Measurements from ENCODE around the gene TM7SF2. TPM values are rescaled to one million over a fixed set of nuclear protein-coding genes. Genes with fewer than 3 reads are reported as not detected.

The TM7SF2 gene
- total RNA-seq, 2 experiments from 2014 or later = 12.4 to 17.5 TPM

DNA sequence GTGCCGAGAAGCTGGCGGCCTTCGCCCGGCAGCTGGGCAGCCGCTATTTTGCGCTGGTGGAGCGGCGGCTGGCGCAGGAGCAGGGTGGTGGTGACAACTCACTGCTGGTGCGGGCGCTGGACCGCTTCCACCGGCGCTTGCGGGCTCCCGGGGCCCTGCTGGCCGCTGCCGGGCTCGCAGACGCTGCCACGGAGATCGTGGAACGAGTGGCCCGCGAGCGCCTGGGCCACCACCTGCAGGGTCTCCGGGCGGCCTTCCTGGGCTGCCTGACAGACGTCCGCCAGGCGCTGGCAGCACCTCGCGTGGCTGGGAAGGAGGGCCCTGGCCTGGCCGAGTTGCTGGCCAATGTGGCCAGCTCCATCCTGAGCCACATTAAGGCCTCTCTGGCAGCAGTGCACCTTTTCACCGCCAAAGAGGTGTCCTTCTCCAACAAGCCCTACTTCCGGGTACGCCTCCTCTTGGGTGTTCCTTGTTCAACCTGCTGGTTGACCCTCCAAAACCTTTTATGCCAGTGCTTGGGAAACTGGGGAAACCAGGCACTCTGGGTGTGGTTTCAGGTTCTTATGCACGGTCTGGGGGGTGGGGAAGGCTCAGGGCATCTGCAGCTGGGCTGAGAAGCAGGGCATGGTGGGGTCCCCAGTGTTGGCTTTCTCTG, 3.1 kb upstream of the TM7SF2 start:
- Mint-ChIP-seq H3K27ac (no peak overlapping the region), H3K27me3 (no peaks in the 10 kb centered on the region), H3K4me3 (no peak overlapping the region), H3K4me1 (ENCODE audit: low read depth) (peaks cover 31% of the 10 kb centered on the region), H3K9me3 (no peaks in the 10 kb centered on the region), H3K36me3 (ENCODE audit: low read depth) (peaks cover 14% of the 10 kb centered on the region)
- no peak for ATAC-seq
- TF ChIP-seq, protein P1, sequence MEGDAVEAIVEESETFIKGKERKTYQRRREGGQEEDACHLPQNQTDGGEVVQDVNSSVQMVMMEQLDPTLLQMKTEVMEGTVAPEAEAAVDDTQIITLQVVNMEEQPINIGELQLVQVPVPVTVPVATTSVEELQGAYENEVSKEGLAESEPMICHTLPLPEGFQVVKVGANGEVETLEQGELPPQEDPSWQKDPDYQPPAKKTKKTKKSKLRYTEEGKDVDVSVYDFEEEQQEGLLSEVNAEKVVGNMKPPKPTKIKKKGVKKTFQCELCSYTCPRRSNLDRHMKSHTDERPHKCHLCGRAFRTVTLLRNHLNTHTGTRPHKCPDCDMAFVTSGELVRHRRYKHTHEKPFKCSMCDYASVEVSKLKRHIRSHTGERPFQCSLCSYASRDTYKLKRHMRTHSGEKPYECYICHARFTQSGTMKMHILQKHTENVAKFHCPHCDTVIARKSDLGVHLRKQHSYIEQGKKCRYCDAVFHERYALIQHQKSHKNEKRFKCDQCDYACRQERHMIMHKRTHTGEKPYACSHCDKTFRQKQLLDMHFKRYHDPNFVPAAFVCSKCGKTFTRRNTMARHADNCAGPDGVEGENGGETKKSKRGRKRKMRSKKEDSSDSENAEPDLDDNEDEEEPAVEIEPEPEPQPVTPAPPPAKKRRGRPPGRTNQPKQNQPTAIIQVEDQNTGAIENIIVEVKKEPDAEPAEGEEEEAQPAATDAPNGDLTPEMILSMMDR (IDR thresholded peaks at IDR 0.05) = no peak
- ChIA-PET POLR2A (interaction anchor here (0.8 to 16.2 kb wide), 6 partner anchors 9 to 27 kb away, joined by 3 to 294 read pairs (median 8); partner anchors contain the start of genes CDCA5, FAU, MRPL49 and VPS51), CTCF (interaction anchor here (0.8 to 7.6 kb wide), 7 partner anchors 9 to 207 kb away, joined by 3 to 115 read pairs (median 5); partner anchors contain the start of genes ARL2, FAU, MRPL49 and VPS51)
- intact Hi-C loops (cut with micrococcal nuclease) = no loop called here
- DNase-seq = no peak

DNA sequence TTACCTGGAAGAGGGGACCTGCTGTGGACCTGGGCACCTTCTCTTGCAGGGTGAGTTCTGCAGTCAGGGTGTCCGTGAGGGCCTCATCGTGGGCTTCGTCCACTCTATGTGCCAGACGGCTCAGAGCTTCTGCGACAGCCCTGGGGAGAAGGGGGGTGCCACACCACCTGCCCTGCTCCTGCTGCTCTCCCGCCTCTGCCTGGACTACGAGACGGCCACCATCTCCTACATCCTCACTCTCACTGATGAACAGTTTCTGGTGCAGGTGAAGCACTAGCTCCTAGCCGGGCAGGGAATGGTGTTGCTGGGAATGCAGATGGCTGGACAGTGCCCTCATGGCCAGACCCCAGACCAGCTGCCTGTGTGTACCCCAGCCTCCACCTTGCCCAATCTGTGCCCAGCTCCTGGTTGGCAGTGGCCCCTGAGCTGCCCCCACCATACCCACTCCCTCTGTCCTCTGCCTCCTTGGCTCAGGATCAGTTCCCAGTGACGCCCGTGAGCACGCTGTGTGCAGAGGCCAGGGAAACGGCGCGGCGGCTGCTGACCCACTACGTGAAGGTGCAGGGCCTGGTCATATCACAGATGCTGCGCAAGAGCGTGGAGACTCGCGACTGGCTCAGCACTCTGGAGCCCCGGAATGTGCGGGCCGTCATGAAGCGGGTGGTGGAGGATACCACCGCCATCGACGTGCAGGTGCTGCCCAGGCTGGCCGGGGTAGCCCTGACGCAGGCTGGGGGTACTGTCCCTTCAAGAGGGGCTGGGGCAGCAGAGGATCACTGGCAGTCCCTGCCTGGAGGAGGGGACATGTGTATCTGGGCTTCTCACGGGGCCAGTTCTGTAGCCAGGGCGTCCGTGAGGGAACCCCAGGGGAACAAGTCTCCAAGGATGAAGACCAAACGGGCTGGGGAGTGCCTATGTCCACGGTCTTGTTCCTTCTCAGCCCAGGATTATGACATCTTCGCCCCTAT, 2.2 kb upstream of the TM7SF2 start:
- intact Hi-C loops (cut with micrococcal nuclease) = loop anchor here (10.0 kb wide), 1 partner anchor 95 kb away; the partner anchor contains the start of gene ARL2
- CTCF ChIA-PET = interaction anchor here (0.6 to 7.6 kb wide), 23 partner anchors 8 to 222 kb away, joined by 3 to 115 read pairs (median 5); partner anchors contain the start of genes ARL2, CAPN1, CDC42EP2 and CDCA5

DNA sequence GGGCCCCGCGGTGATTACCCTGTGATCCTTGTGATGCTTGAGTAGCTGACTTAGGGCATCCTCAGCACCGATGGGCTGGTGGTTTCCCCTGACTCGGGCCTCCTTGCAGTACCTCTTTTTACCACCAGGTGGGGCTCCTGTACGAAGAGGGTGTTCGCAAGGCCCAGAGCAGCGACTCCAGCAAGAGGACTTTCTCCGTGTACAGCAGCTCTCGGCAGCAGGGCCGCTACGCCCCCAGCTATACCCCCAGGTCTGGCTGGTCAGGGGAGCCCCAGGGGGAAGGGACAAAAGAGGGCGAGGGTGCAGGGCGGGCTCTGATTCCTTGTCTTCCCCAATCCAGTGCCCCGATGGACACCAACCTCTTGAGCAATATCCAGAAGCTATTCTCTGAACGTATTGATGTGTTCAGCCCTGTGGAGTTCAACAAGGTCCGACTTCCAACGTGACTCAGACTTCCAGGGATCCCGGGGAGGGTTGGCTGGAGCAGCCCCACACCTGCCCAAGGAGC, 1.3 kb upstream of the TM7SF2 start:
- peaks cover 34% of the 10 kb centered on the region for H3K4me1 Mint-ChIP-seq (ENCODE audit: low read depth)
- no peaks in the 10 kb centered on the region for H3K9me3 Mint-ChIP-seq
- DNase-seq (peak; percentile 98), ATAC-seq (peak; percentile 68)
- H3K27me3 Mint-ChIP-seq = no peaks in the 10 kb centered on the region
- ChIA-PET CTCF (interaction anchor here (0.6 to 7.6 kb wide), 25 partner anchors 11 to 221 kb away, joined by 3 to 115 read pairs (median 5); partner anchors contain the start of genes ARL2, CAPN1, CDC42EP2 and CDCA5), POLR2A (interaction anchor here (0.5 to 16.2 kb wide), 8 partner anchors 11 to 441 kb away, joined by 3 to 294 read pairs (median 3); partner anchors contain the start of genes ARL2, CAPN1, FAU and MRPL49)
- H3K27ac Mint-ChIP-seq = peak overlapping the region; percentile 46
- TF ChIP-seq, protein P1 (IDR thresholded peaks at IDR 0.05) = peak; percentile 95
- H3K4me3 Mint-ChIP-seq = no peak overlapping the region
- intact Hi-C loops (cut with micrococcal nuclease) = loop anchor here (10.0 kb wide), 1 partner anchor 96 kb away; the partner anchor contains the start of gene ARL2
- H3K36me3 Mint-ChIP-seq (ENCODE audit: low read depth) = peaks cover 11% of the 10 kb centered on the region

More for the DNA sequence above, 2.2 kb upstream of the TM7SF2 start:
- Mint-ChIP-seq H3K36me3 (ENCODE audit: low read depth) (peaks cover 15% of the 10 kb centered on the region), H3K27ac (no peak overlapping the region), H3K4me3 (no peak overlapping the region), H3K4me1 (ENCODE audit: low read depth) (peaks cover 36% of the 10 kb centered on the region), H3K27me3 (no peaks in the 10 kb centered on the region), H3K9me3 (no peaks in the 10 kb centered on the region)
- TF ChIP-seq, protein P1 (IDR thresholded peaks at IDR 0.05) = no peak
- DNase-seq = no peak
- POLR2A ChIA-PET = interaction anchor here (0.8 to 16.2 kb wide), 7 partner anchors 8 to 72 kb away, joined by 3 to 294 read pairs (median 9); partner anchors contain the start of genes CAPN1, CDCA5, FAU and MRPL49
- no peak for ATAC-seq

DNA sequence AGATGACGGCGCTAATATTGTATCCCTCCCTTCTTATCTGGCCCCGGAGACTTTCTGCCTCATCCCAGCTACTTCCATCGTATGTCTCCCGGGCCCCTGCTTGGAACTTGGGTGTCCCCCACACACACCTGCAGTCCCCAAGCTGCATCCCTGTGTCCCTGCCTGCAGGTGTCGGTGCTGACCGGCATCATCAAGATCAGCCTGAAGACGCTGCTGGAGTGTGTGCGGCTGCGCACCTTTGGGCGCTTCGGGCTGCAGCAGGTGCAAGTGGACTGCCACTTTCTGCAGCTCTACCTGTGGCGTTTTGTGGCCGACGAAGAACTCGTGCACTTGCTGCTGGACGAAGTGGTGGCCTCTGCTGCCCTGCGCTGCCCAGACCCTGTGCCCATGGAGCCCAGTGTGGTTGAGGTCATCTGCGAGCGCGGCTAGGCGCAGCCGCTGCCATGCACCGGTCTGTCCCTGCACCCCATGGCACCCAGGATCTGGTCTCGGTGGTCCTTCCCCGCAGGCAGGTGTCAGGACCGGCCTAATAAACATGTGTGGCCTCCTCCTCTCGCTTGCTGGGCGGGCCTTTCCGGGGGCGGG, 421 bp upstream of the TM7SF2 start:
- CTCF ChIA-PET = interaction anchor here (0.8 to 7.6 kb wide), 19 partner anchors 7 to 263 kb away, joined by 3 to 115 read pairs (median 6); partner anchors contain the start of genes ARL2, CAPN1, CDC42EP2 and CDCA5
- peaks cover 42% of the 10 kb centered on the region for H3K4me1 Mint-ChIP-seq (ENCODE audit: low read depth)
- POLR2A ChIA-PET = interaction anchor here (0.5 to 16.2 kb wide), 9 partner anchors 10 to 440 kb away, joined by 3 to 294 read pairs (median 3); partner anchors contain the start of genes ARL2, CAPN1, FAU and MRPL49
- no peaks in the 10 kb centered on the region for H3K9me3 Mint-ChIP-seq
- no peaks in the 10 kb centered on the region for H3K27me3 Mint-ChIP-seq
- peaks cover 15% of the 10 kb centered on the region for H3K36me3 Mint-ChIP-seq (ENCODE audit: low read depth)
- ATAC-seq (no peak), DNase-seq (no peak)
- TF ChIP-seq, protein P1 (IDR thresholded peaks at IDR 0.05) = no peak
- intact Hi-C loops (cut with micrococcal nuclease) = loop anchor here (10.0 kb wide), 1 partner anchor 96 kb away; the partner anchor contains the start of gene ARL2
- peak overlapping the region; percentile 81 for H3K27ac Mint-ChIP-seq
- peak overlapping the region; percentile 86 for H3K4me3 Mint-ChIP-seq

All from activated CD8-positive, alpha-beta T cell treated with anti-CD3 and anti-CD28 coated beads for 36 hours (primary cell).